ENCODE measurements around the gene OTUD3.
"Not testable (repeated sequence)": the region's sequence is repeated elsewhere in the genome, so short reads cannot be mapped to it uniquely, and the experiment has no call there.

GRCh38 chr1:19849307-19849706 is 32.9 kb upstream of the OTUD3 start:
- not testable (repeated sequence) for TF ChIP-seq CTCF, POLR2A (IDR thresholded peaks at IDR 0.05)
